LHCN-M2 (cell line): Measurements from ENCODE around the gene MAPT. TPM values are rescaled to one million over a fixed set of nuclear protein-coding genes. Genes with fewer than 3 reads are reported as not detected.

ENCODE experiments used
- DNase-seq: peaks from one replicate; pipeline ENCODE4 v3.0.0-alpha.2; 2012; ENCODE audit warnings: low read depth
- total RNA-seq: library from RNA; depleted of rRNA; stranded (reverse); fragments of >200 nt; gene quantifications from 2 replicates; pipeline ENCODE4 v1.2.3, GENCODE V29; 2014; rRNA removed

Gene MAPT
- total RNA-seq, 1 experiment from 2014 or later, result 0.06 TPM

DNA sequence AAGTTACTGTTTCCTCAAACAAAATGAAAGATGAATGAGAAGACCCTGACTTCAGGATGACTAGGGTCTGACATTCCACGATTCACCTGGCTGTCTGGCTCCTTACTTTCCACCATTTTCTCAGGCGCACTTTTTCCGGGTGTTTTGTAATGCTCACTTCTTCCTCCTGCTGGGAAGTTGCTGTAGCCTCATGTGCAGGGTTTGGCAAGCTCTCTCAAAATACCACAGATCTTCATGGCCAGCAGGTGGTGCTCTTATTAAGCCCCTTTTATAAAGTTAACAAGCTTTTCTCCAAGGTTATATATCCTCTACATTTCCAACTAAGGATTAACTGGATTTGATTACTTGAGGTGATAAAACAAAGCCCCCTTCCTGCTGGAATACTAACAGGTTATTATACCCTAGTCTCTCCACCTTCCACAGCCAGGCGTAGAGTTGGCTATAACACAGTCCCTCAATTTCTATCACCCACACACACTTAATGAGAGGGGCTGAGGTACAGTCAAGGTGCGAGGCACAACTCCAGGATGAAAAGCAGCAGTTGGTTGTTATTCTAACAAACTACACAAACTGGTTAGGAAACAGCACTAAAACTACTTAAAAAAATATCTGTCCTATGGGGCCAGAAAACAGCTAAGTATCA is 150.1 kb downstream of the MAPT start:
- DNase-seq, result peak; percentile 84

DNA sequence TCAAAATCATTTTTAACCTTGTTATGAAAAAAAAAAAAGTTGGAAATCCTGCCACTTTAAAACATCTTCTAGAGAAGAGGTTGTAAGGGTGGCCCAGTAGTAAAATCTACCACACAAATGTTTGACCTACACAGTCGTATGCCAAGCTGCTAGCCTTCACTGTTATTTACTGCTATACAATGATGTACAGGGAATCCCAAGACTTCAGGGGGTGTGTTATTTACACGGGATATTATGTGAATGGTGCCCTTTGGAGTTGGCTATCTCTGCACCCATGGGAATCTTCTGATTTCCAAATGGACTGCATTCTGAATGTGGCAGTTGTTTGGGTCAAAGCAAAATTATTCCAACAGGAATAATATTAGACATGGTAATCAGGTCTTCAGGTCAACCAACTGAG is 150.6 kb downstream of the MAPT start:
- no peak for DNase-seq

DNA sequence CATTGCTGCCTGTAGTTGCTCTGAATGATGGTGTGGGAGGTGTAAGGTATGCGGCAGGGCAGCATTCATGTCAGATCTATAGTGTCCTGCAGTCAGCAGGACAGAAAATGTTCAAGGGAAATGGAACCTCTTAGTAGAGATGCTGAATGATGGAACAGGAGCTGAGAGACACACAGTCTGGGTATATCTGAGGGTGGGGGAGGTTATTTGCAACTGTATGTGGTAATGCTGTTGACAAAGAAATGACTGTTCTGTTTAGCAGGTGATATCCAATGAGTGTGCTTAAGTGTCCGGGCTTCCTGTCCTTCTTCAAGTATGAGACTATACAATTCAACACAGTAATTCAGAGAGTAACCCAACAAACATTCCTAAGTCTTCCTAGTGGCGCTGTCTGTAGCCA is 151.3 kb downstream of the MAPT start:
- peak; percentile 26 for DNase-seq

DNA sequence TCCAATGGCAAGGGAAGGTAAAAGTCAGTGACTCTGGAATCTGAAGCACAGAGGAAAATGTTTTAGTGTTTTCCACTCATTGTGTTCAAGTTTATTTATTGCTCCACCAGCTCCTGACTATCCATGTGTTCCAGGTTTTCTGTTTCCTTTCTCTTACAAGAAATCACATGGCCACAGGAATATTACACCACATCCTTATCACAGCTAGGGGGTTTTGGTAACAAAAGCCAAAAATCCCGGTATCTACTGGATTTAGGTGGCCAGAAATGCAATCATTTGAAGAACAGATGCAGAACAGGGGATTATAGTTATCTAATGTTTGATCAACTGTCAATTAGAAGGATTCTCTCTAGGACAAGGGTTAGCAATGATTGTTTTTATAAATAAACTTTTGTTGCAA is 152.6 kb downstream of the MAPT start:
- DNase-seq, result peak; percentile 14

DNA sequence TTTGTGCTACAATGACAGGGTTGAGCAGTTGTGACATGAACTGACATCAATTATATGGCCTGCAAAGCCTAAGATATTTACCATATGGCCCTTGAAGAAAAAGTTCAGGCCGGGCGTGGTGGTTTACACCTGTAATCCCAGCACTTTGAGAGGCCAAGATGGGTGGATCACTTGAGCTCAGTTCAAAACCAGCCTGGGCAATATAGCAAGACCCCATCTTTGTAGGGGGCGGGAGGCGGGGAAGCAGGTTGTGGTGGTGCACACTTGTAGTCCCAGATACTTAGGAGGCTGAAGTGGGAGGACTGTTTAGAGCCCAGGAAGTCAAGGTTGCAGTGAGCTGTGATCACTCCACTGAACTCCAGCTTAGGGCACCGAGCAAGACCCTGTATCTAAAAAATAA is 153.0 kb downstream of the MAPT start:
- DNase-seq, result no peak

DNA sequence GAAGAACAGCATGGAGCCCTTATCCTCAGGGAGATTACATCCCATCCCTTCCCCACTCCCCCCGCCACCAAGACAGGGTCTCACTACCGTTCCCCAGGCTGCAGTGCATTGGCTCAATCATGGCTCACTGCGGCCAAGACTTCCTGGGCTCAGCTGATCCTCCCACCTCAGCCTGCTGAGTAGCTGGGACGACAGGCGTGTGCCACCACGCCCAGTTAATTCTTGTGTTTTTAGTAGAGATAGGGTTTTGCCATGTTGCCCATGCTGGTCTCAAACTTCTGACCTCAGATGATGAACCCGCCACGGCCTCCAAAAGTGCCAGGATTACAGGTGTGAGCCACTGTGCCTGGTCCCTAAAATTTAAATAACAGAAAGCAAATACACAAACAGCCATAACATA is 153.5 kb downstream of the MAPT start:
- DNase-seq, result no peak

DNA sequence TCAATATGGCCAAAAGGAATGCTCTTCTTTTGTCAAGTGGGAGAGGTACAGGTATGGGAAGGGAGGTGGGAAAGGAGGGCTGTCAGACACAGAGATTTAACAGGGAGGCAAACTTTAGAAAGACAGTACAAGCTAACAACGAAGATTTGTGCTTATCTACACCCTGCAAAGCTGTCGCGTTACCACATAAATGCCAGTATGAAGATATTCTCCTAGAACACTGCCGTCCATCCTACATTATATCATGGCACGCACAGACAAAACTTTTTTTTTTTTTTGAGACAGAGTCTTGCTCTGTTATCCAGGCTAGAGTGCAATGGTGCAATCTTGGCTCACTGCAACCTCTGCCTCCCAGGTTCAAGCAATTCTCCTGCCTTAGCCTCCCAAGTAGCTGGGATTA is 155.3 kb downstream of the MAPT start:
- no peak for DNase-seq

DNA sequence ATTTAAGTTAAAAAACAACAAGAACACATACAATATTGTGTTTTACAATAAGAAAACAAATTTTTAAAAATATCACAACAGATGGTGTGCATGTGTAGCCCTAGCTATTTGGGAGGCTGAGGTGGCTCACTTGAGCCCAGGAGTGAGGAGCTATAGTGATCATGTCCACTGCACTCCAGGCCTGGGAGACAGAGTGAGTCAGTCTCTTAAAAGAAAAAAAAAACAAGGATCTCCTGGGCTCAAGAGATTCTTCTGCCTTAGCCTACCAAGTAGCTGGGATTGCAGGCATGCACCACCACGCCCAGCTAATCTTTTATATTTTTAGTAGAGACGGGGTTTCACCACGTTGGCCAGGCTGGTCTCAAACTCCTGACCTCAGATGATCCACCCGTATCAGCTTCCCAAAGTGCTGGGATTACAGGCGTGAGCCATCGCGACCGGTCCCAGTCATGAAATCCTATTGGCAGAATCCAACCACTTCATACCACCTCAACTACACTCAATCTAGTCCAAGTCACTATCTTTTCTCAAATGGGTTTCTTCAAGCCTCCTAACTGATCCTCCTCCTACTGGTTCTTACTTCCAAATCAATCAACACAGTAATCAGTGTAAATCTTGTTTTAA is 159.7 kb downstream of the MAPT start:
- DNase-seq, result peak; percentile 49

DNA sequence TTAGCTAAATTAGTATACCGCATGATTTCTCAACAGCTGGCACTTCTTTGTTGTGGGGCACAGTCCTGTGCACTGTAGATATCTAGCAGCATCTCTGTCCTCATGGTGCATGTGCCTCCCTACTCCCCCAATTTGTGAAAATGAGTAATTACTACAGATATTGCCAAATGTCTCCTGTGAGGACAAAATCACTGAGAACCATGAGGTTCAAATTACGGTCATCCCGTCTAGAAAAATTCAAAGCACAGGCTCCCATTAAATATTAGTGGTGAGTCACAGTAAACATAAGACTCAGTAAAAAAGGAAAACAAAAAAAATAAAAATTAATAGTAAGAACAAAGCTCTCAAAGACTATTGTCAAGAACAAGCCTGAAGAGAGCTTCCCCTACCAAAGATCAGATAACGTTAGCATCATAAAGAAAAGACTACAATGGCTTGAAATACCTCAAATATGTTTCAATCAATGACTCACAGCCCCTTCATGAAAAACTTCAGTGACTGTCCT is 162.5 kb downstream of the MAPT start:
- DNase-seq, result peak; percentile 81

DNA sequence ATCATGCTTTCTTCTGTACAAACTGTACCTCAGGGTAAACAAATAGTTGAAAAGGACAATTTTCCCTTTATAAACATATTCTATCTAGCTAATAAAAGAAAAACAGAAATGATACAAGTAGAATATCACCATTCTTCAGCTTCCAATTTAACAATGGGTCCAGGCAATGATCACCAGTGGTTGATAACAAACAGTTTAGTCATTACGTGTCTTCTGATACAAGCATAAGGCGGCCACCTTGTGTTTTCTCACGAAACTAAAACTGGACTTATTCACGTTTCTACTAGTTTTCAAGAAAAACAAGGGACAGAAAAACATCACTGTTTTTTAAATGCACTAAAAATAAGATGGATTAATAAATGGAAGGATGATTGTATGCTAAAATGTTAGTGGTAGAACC is 163.0 kb downstream of the MAPT start:
- no peak for DNase-seq

DNA sequence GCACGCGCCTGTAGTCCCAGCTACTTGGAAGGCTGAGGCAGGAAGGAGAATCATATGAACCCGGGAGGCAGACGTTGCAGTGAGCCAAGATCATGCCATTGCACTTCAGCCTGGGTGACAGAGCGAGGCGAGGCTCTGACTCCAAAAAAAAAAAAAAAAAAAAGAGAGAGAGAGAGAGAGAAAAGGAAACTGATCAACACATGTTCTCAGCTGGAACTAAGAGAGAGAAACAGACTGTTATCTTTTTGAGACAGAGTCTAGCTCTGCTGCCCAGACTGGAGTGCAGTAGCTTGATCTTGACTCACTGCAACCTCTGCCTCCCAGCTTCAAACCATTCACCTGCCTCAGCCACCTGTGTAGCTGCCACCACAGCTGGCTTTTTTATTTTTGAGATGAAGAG is 165.1 kb downstream of the MAPT start:
- no peak for DNase-seq

DNA sequence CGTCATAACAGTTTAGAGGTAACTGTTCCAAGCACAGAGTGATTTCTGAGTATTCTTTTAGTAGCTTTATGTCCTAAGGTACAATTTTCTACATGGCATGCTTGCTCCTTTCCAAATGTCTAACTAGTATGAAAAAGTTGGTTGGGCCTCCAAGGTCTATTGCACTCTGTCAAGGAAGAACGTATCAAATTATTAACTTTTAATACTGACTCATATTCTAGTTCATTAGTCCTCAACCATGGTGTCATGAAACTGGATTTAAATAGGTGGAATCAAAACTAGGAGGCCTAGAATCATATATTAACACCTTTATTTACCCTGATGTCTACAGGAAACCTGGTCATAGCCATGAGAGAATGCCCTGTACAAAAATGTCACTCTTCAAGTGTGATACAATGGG is 166.1 kb downstream of the MAPT start:
- no peak for DNase-seq

DNA sequence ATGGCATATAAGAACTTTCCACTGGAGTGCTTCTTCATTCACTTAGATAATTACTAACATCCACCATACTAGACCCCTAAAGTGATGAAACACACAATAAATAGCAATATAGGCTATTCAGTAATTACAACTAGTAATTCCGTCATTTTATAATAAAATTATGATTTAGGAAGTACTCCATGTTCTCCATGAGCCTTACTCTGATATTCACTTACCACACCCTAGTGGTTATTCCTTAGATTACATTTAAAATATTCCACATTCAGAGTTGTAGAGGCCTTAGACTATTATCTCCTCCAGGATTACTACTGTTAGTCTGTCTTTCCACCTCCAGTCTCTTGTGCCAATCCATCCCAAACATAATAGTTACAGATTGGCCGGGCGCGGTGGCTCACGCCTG is 167.1 kb downstream of the MAPT start:
- DNase-seq, result peak; percentile 27

DNA sequence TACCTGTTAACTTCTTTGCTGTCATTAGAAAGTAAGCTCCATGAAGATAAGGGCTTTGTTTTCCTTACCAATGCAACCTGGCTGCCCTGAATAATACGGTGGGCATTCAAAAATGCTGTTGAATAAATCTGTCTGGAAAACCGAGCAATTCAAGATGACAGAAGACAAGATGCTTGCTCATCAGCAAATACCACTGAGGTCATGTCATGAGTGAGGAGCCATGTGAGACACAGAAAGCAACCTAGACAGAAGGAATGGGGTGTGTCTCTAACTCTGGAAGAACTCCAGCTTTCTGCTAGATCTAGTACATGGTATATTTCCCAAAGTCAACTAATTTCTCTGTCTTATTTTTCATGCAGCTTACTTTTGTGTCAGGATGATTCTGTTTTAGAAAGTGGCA is 168.9 kb downstream of the MAPT start:
- peak; percentile 83 for DNase-seq

DNA sequence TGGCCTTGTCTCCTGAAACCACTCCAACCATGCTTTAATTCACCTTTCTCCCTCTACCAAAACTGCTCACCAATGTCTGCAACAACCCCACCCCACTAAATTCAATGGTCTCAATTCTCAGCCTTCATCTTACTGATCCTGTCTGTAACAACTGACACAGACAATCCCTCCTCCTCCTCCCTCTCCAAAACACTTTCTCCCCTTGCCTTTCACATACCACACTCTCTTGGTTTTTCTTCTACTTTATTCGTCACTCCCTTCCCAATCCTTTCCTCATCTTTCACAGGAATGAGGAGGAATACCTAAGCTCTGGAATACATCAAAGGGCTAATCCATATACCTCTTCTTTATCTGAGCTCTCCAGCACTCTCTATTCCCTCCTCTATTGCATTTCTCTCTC is 170.1 kb downstream of the MAPT start:
- no peak for DNase-seq

DNA sequence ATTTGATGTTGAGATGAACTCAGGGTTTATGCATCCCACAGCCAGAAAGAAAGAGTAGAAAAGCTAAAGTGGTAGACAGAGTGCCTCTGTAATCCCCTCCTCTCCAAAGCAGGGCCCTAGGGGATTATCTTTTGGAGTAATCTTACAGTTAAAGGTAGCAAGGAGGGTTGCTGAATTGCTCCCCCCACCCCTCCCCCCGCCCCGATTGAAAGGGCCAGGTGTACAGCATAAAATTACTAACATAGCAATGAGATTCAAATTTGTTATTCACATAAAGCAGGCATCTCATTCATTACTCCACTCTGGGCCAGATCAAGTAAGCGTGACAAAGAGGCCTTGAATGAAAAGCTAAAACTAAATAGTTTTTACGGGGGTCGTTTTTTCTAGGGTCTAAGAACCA is 177.4 kb downstream of the MAPT start:
- DNase-seq, result peak; percentile 53

DNA sequence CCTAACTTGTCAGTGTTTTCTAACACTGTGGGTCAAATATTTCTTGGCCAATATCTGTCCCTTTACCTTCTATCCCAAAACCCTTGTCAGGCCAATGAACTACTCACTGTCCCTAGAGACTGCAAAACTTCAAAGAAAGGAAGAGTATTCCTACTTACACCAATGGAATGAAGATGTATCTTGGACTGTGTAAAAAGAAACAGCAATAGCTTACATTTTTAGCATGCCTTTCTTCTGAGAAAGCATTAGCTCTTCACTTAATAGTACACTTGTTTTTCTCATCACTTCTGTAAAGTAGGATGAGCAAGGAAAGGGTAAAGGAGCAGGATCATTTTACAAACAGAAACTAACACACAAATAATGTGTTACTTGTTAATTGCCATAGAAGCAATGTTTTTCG is 178.6 kb downstream of the MAPT start:
- peak; percentile 90 for DNase-seq

DNA sequence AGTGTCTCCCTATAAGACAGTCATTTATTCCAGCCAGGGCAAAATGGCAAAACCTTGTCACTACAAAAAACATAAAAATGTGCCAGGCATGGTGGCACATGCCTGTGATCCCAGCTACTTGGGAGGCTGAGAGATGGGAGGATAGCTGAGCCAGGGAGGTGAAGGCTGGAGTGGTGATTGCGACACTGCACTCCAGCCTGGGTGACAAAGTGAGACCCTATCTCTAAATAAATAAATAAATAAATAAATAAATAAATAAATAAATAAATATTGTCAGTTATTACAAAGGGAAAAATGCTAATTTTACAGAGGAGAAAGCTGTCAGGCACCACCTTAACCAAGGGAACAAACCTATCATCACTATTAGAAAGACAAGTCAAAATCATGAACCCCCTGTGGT is 180.2 kb downstream of the MAPT start:
- no peak for DNase-seq

Other genes with a start within 250 kb of the MAPT start
- not detected in 2 replicates for gene CRHR1, start 110.2 kb upstream of the MAPT start, total RNA-seq
- not detected in 2 replicates for gene SPPL2C, start 49.7 kb upstream of the MAPT start, total RNA-seq
- gene STH, start 104.7 kb downstream of the MAPT start, total RNA-seq, result not detected in 2 replicates